Stimulated activated CD4-positive, alpha-beta T cell treated with anti-CD3 and anti-CD28 coated beads, Interleukin-2, amount 100 ng/mL, for 4 hours (primary cell): ENCODE results near the gene SGSM2.

ENCODE experiments used
- DNase-seq: peaks from one replicate; pipeline ENCODE4 v3.0.0-alpha.2; 2020; ENCODE audit warnings: low read depth

SGSM2 gene

DNA sequence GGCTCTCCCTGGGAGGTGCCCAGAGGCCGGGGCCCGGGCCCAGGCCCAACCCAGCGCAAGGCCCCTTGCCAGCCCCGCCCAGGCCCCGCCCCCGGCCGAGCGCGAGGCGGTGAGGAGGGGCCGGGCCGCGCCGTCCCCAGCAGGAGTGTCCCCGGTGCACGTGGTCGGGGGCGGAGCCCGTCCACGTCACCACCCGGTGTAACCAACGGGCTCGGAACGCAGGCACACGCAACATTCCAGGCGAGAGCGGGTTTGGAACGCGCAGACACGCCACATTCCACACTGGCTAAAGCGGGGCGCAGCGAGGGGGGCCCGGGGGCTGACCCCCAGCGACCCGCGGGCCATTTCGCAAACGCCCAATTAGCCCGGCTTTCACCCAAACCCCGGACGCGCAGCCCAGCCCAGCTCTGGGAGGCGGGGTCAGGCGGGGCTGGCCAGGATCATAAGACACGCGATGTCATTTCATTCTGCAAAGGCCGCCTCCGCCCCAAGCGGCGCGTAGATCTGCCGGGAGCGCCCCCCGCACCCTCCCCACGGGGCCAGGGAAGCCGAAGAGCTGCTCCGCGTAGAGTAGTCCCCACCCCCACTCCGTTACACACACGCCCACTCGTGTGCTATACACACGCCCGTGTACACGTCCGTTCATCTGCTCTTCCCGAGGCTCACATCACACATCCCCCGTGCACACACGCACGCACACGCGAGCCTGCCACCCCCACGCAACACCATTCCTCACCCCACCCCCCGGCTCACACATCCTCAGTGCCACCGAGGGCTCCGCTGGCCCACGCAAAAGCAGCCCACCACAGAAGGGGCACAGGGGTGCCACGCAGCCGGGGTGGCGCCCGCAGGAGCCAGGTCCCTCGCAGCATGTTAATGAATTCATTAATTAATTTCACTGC is 62.5 kb downstream of the SGSM2 start:
- peak; percentile 90 for DNase-seq

DNA sequence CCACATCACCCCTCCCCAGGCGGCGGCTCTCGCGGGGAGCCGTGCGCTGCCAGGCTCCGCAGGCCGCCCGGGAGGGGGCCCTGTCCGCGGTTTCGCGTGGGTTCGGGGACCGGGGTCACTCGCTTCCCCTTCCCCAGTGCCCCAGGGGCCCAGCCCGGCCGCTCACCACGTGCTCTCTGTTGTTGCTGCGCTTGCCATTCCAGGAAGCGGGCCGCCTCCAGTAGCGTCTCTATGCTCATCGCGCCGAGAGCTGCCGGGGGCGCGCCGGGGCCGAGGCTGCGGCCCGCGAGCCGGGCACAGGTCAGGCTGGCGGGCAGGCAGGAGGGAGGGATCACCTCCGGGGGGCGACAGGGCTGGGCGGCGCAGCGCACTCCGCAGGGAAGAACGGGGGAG is 63.2 kb downstream of the SGSM2 start:
- DNase-seq = peak; percentile 43

DNA sequence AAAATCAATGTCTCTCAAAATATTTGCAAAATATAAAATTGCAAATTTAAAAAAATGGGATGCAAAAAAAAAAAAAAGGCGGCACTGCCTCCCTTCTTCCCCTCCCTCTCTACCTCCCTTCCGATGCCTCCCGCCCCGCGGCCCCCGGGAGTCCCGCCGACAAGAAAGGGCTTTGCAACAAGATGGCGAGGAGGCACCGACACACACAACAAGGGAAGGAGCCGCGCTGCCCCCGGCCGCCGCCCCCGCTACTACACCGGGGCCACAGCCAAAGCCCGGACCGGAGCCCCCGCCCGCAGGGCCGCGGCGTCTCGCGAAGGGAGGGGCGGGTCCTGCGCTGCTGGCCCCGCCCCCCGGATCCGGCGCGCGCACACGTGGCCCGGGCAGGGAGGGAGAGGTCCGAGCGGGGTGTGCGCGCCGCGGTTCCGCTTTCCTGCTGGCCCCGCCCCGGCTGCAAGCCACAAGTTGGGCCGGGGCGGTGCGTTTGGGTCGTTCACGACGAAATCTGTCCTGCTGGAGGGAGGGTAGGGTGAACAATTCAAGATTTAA is 63.6 kb downstream of the SGSM2 start, which contains the start of gene MNT:
Gene MNT, minus strand, starts transcription at position 184 of the 549 bp plus-strand sequence. CDS start 348 bp downstream, outside the sequence.
- DNase-seq = peak; percentile 93

GRCh38 chr17:2401426-2402221 is 64.3 kb downstream of the SGSM2 start:
- DNase-seq = peak; percentile 99

DNA sequence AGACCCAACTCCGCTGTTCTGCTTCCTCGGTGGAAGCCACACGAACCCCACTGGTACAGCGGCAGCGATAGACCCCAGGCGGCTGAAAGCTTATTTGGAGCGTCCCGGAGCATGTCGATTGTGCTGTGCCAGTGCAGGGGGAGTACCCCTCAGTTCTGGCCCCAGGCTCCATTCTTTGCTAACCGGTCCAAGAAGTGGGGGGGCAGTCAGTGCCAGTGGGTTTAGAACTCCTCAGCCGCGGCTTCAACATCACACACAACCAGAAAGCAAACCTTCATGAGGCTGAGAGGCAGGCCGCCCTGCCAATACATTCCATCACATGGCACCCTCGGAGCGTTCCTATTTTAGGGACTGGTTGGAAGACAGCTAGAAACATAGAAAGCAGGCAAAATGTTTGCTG is 65.2 kb downstream of the SGSM2 start:
- no peak for DNase-seq

GRCh38 chr17:2403044-2403443 is 65.7 kb downstream of the SGSM2 start:
- no peak for DNase-seq

DNA sequence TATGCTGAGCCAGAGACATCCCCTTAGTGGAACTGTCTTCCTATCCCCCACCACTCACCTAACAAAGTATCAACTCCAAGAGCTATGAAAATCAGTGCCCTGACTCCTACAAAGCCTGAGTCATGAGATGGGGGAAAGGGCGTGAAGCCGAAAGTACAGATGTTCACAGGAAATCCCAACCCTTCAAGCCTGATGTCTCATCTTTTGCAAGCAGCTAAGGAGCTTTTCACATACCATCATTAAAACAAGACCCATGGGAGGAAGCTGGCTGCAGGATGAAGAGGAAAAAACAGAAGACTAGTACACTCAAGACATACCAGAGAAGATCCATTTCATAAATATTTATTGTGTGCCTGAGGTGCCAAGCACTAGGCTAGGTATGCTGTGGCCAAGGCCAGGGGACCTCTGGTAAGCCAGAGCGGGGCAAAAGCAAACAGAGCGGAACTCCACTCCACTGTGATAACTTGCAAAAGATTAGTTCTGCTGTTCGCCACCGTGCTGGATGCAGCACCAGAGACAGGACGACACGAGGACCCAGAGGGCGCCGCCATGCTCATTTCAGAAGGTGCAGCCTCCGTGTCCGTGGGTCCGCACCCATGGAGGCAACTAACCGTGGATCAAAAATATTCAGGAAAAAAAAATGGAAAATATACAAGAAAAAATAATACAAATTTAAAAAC is 68.1 kb downstream of the SGSM2 start:
- no peak for DNase-seq

GRCh38 chr17:2406271-2406902 is 69.1 kb downstream of the SGSM2 start:
- DNase-seq = no peak

GRCh38 chr17:2406903-2407790 is 69.8 kb downstream of the SGSM2 start:
- no peak for DNase-seq

DNA sequence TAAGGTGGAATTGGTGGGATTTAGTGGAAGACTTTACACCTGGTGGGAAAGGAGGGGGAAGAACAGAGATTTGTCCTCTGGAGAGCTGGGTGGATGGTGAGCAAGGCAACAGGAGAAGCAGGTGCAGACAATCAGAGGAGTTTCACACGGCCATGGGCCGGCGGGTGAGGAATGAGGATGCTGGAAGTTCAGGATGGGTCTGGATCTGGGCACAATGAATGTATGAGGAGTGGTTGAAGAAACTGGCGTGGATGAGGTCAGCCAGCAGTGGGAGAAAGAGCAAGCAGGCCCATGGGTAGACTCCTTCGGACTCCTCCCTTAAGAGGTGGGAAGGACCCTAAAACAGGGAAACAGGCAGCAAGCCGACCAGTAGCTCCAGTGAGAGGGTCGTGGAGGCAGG is 73.7 kb downstream of the SGSM2 start:
- no peak for DNase-seq

- no peak for DNase-seq
Observed at GRCh38 chr17:2412561-2413021, 75.3 kb downstream of the SGSM2 start.

DNA sequence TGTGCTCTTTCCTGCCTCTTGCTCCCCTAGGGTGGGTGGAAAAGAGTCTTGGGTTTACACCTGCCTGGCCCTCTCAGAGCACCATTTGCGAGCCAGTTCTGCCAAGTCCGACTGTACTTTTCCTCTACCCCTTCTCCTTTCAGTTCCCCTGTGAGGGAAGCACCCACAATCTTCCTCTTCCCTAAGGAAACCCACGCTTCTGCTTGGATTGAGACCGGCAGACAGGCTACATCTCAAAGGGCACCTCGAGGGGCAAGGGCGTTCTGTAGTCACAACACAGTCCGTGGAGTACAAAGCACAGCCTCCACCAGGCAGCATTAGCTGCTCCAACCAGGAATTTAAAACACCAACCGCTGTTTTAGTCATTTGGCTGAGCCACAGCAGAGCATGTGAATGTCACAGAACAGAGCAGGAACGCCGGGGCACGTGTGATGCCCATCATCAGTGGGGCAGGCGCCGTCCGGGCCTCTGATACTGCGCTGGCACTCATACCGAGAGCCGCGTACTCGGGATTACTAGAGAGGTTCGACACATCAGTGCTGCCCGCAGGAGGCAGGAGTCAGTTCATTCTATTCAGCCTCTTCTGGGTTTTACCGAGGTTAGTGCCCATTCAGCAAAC is 77.3 kb downstream of the SGSM2 start:
- DNase-seq = no peak

DNA sequence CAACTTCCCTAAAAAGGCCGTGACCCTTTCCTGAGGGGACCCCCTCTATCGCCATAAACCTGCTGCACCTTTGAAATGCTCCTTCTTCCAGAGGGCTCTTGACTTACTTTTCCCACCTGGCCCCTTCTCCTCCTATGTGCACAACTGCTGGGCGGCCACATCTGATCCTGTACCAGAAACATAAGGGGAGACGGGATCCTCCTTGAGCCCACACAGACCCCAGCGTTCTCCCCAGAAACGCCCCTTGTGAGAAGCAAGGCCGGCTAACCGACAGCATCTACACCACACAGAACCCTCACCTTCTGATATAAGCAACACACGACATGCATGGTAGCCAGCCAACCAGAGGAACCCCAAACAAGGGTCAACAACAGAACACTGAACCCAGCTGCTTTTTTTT is 77.8 kb downstream of the SGSM2 start:
- no peak for DNase-seq

DNA sequence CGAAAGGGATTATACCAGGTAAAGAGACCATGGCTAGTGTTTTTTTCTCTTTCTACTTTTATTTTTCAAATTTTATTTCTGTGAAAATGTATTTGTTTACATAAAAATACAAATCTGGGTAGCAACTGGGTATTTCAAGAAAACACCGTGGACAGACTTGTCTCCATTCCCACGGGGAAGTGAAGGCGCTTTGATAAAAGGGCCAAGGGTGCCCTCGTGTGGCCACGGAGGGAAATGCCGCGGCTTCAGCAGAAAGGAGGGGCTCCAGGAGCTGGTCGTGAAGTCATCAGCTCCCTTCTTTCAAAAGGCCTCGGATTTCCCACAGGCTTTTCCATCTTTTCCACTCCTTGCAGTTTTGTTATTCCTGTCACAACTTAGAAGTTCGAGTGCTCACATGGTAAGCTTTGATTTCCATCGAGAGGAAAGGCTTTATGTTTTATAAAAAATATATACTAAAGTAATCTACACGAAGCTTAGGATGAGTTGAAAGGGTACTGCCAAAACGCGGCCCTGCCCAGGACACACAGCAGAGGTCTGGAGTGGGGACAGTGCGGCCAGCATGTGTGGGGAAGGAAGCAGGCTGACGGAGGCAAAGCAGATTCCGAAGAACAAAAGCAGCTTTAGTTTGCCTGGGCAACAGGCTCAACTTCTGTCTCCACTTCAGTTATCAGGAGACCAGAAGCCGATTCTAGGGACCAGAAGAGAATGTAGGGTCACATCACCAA is 78.9 kb downstream of the SGSM2 start:
- DNase-seq = peak; percentile 79

DNA sequence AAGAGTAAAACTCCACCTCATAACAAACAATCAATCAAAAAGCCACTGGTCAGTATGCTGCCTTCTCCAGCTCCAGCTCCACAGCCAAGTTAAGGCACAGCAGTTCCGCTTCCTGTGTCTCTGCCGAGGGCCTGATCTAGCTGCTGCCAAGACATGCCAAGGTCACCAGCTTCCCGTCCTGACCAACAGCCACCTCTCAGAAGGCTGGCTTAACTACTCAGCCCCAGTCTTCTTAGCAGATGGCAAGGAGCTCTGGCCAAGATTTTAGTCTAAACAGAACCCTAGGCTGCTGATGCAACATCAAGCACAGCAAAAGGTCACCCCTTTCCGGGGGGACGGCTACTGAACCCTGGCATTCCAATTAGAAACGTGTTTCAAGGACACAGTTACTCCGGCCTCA is 81.3 kb downstream of the SGSM2 start:
- DNase-seq = no peak

- DNase-seq = no peak
Observed at GRCh38 chr17:2419486-2419885, 82.2 kb downstream of the SGSM2 start.

GRCh38 chr17:2420176-2420575 is 82.9 kb downstream of the SGSM2 start:
- DNase-seq = no peak

DNA sequence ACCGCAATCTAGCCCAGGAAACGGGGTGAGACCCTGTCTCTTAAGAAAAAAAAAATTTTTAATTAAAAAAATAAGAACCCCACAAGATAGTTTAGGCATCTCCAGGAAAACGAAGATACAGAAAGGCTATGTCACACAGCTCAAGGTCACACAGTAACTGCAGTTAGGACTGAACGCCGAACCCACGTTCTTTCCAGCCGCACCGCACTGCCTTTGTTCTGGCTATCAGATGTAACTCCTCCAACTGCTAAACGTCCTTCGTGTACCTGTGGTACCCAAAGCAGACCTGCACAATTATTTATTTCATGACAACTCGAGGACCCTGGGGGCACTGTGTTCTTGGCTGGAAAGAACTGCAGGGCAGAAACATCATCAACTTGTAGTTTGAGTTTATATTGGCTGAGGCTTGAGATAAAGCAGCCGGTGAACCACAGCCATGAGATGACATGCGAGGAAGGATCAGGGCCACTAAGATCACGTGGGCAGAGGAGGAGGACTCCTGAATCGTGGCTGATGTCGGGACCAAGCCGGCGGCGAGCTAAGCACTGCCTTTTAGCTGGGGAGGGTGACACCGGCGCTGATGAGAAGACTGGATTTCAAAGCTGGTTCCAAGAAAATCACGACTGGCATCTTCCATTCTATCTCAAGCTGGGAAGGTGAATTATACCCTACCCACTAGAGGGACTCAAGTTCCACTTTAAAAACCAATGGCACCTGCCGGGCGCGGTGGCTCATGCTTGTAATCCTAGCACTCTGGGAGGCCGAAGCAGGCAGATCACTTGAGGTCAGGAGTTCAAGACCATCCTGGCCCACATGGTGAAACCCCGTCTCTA is 84.2 kb downstream of the SGSM2 start:
- no peak for DNase-seq
